GM23338 (cell line): Measurements from ENCODE around the gene DEFB116. TPM values are rescaled to one million over a fixed set of nuclear protein-coding genes. Genes with fewer than 3 reads are reported as not detected.

Source experiments
- CREB1 ChIP-seq: fragments of 250-450 bp; sonication (Bioruptor Pico); IDR thresholded peaks from 2 replicates; pipeline ENCODE4 v1.5.0; 2020; ENCODE audit warnings: low read depth, mild to moderate bottlenecking, moderate library complexity
- EZH2phosphoT487 ChIP-seq: fragments of 200-600 bp; sonication (generic); IDR thresholded peaks from one replicate; pipeline ENCODE4 v1.8.1; 2018; ENCODE audit warnings: antibody characterized with exemption; ENCODE audit not compliant: unreplicated experiment
- JUNB ChIP-seq: IDR thresholded peaks from one replicate; pipeline ENCODE4 v1.6.1; 2016; ENCODE audit warnings: antibody characterized with exemption; ENCODE audit not compliant: unreplicated experiment
- REST ChIP-seq: IDR thresholded peaks from one replicate; pipeline ENCODE4 v1.6.1; 2018; ENCODE audit warnings: antibody characterized with exemption; ENCODE audit not compliant: unreplicated experiment
- ZNF114 ChIP-seq: fragments of 250-450 bp; sonication (Bioruptor Pico); IDR thresholded peaks from 2 replicates; pipeline ENCODE4 v1.5.0; 2020; ENCODE audit warnings: mild to moderate bottlenecking, moderate library complexity
- ZNF331 ChIP-seq: fragments of 250-450 bp; sonication (Bioruptor Pico); IDR thresholded peaks from 2 replicates; pipeline ENCODE4 v1.5.0; 2020; ENCODE audit warnings: low read depth, mild to moderate bottlenecking, moderate library complexity
- polyA plus RNA-seq: library from polyadenylated mRNA; unstranded; fragments of >200 nt; fragmentation: Nextera tagmentation; extraction: Ambion mirVana; gene quantifications from 2 replicates; pipeline ENCODE4 v1.2.1, GENCODE V29; 2016
- small RNA-seq: library from RNA; depleted of rRNA; stranded (forward); fragments of <200 nt; gene quantifications from one replicate; pipeline ENCODE3, GENCODE V24; 2014; ENCODE audit warnings: low replicate concordance
- total RNA-seq: library from RNA; depleted of rRNA; stranded (reverse); fragments of >200 nt; shearing (Covaris generic); gene quantifications from 2 replicates; pipeline ENCODE4 v1.2.3, GENCODE V29; 2014; rRNA removed
- TF ChIP-seq, protein P1 (sequence below): IDR thresholded peaks from 2 replicates; pipeline ENCODE4 v1.6.1; 2016; ENCODE audit warnings: antibody characterized with exemption

The DEFB116 gene
- total and polyA plus RNA-seq, 2 experiments from 2014 or later = not detected

DNA sequence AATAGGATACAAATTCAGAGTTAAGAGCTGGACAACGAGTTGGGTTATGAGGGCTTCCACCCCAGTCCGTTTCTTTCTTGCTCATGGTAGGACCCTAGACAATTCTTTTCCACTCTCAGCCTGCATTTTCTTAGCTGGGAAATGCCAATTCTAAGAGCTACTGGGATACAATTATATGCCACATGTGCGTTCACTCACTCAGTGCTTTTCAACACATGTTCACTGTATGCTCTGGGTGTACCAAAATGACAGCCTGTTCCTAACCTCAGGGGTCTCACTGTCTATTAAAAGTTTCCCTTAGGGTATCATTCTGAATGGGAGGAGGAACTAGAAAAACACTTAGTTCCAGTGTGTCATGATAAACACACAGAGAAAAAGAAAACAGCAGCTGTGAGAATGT, 51.4 kb downstream of the DEFB116 start (continued):
- TF ChIP-seq, protein P1, sequence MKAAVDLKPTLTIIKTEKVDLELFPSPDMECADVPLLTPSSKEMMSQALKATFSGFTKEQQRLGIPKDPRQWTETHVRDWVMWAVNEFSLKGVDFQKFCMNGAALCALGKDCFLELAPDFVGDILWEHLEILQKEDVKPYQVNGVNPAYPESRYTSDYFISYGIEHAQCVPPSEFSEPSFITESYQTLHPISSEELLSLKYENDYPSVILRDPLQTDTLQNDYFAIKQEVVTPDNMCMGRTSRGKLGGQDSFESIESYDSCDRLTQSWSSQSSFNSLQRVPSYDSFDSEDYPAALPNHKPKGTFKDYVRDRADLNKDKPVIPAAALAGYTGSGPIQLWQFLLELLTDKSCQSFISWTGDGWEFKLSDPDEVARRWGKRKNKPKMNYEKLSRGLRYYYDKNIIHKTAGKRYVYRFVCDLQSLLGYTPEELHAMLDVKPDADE = no peak
- TF ChIP-seq REST (no peak), CREB1 (no peak), EZH2phosphoT487 (no peak), JUNB (no peak), ZNF114 (CRISPR knock-in tag) (no peak), ZNF331 (no peak)

Small RNA genes within 50 kb of the gene (small RNA-seq; reads per million reads assigned to genes)
- not detected for gene RNA5SP480

Other genes with a start within 250 kb of the DEFB116 start
- gene DEFB115, start 50.9 kb downstream of the DEFB116 start, total RNA-seq = not detected in 2 replicates
- gene DEFB115, start 50.9 kb downstream of the DEFB116 start, polyA plus RNA-seq = 1.1 and 1.6 TPM in 2 replicates
- gene DEFB118, start 60.0 kb upstream of the DEFB116 start, total RNA-seq = not detected in 2 replicates
- gene DEFB118, start 60.0 kb upstream of the DEFB116 start, polyA plus RNA-seq = not detected in 2 replicates
- not detected in 2 replicates for gene DEFB119, start 82.0 kb upstream of the DEFB116 start, total RNA-seq
- not detected in 2 replicates for gene DEFB119, start 82.0 kb upstream of the DEFB116 start, polyA plus RNA-seq
- gene DEFB121, start 97.6 kb upstream of the DEFB116 start, total RNA-seq = not detected in 2 replicates
- not detected in 2 replicates for gene DEFB121, start 97.6 kb upstream of the DEFB116 start, polyA plus RNA-seq
- gene DEFB123, start 132.0 kb upstream of the DEFB116 start, total RNA-seq = not detected in 2 replicates
- not detected in 2 replicates for gene DEFB123, start 132.0 kb upstream of the DEFB116 start, polyA plus RNA-seq
- 0.52 TPM in 1 of 2 replicates, not detected in the other for gene DEFB124, start 166.5 kb upstream of the DEFB116 start, total RNA-seq
- gene DEFB124, start 166.5 kb upstream of the DEFB116 start, polyA plus RNA-seq = not detected in 2 replicates
- gene REM1, start 166.7 kb upstream of the DEFB116 start, total RNA-seq = 0.28 TPM in 1 of 2 replicates, not detected in the other
- not detected in 2 replicates for gene REM1, start 166.7 kb upstream of the DEFB116 start, polyA plus RNA-seq
- 103 and 126 TPM in 2 replicates for gene HM13, start 205.9 kb upstream of the DEFB116 start, total RNA-seq
- gene HM13, start 205.9 kb upstream of the DEFB116 start, polyA plus RNA-seq = 147 and 150 TPM in 2 replicates